B cell (primary cell): ENCODE measurements around the gene MAP3K5. TPM values are rescaled to one million over a fixed set of nuclear protein-coding genes. Genes with fewer than 3 reads are reported as not detected.

Experiments used
- ATAC-seq: fragments of 200-7000 bp; cut with Tn5 transposase; one replicate; pipeline ENCODE4 v1.10.0; 2021; ENCODE audit warnings: low read depth, mild to moderate bottlenecking, moderate number of reproducible peaks, moderate library complexity
- CTCF ChIA-PET: fragments of 350-600 bp; sonication (Branson Sonifier 250); formaldehyde crosslinking; loops from one replicate; lab custom pipeline; 2021; ENCODE audit warnings: antibody characterized with exemption, inconsistent platforms; lab: Charles Lee
- POLR2A ChIA-PET: fragments of 350-600 bp; sonication (Branson Sonifier 250); formaldehyde crosslinking; loops from one replicate; lab custom pipeline; 2021; ENCODE audit warnings: antibody characterized with exemption; lab: Charles Lee
- DNase-seq: peaks from one replicate; pipeline ENCODE4 v3.0.0; 2013
- H2AFZ ChIP-seq: 2 replicates; pipeline ENCODE4 v1.6.1; 2012; ENCODE audit warnings: mild to moderate bottlenecking, low read depth, low read length; ENCODE audit not compliant: insufficient read depth, poor library complexity, severe bottlenecking
- H3K27ac ChIP-seq, 2 donors: 1 replicate in 1 of 2; 2 replicates in 1 of 2; pipeline ENCODE4 v1.5.1; 2012 to 2013; ENCODE audit warnings: low read length in 2 of 2, mild to moderate bottlenecking in 2 of 2, moderate library complexity in 1 of 2
- H3K27me3 ChIP-seq, 4 experiments: fragments of 200-600 bp in 1 of 4; sonication (generic) in 1 of 4; replicated peaks in 1 of 4; 1 replicate in 2 of 4; 2 replicates in 2 of 4; pipeline versions ENCODE4 v1.6.1 to v1.7.0; 2013 to 2016; ENCODE audit warnings: low read length in 3 of 4, mild to moderate bottlenecking in 2 of 4, mixed read lengths in 1 of 4, moderate library complexity in 1 of 4; ENCODE audit not compliant: insufficient read depth in 4 of 4, control insufficient read depth in 3 of 4; ENCODE audit errors: control extremely low read depth in 1 of 4
- H3K36me3 ChIP-seq, 2 experiments: replicated peaks in 1 of 2; 1 replicate in 1 of 2; 2 replicates in 1 of 2; pipeline versions ENCODE4 v1.6.1 to v1.7.1; 2013; ENCODE audit warnings: low read length in 1 of 2; ENCODE audit not compliant: insufficient read depth in 2 of 2, control insufficient read depth in 1 of 2; ENCODE audit errors: control extremely low read depth in 1 of 2, extremely low read depth in 1 of 2
- H3K4me1 ChIP-seq, 2 donors: fragments of 200-600 bp in 1 of 2; sonication (generic) in 1 of 2; 1 replicate in 1 of 2; 2 replicates in 1 of 2; pipeline versions ENCODE4 v1.5.1 to v1.6.1; 2013 to 2017; ENCODE audit warnings: low read length in 2 of 2; ENCODE audit not compliant: control insufficient read depth in 2 of 2, insufficient read depth in 2 of 2
- H3K4me2 ChIP-seq: replicated peaks from 2 replicates; pipeline ENCODE3; 2012; ENCODE audit warnings: mild to moderate bottlenecking, low read depth, low read length; ENCODE audit not compliant: poor library complexity, severe bottlenecking
- H3K4me3 ChIP-seq, 5 experiments: fragments of 200-600 bp in 1 of 5; sonication (generic) in 1 of 5; 1 replicate in 3 of 5; 2 replicates in 2 of 5; pipeline versions ENCODE4 v1.5.1 to v1.7.0; 2011 to 2016; ENCODE audit warnings: low read length in 4 of 5, mild to moderate bottlenecking in 4 of 5, low read depth in 2 of 5, control low read depth in 1 of 5, moderate library complexity in 1 of 5; ENCODE audit not compliant: insufficient read depth in 1 of 5; ENCODE audit errors: control extremely low read depth in 1 of 5, extremely low read depth in 1 of 5
- H3K79me2 ChIP-seq: fragments of 200-600 bp; sonication (generic); one replicate; pipeline ENCODE4 v1.6.0; 2016; ENCODE audit warnings: low read length; ENCODE audit not compliant: control insufficient read depth, insufficient read depth
- H3K9ac ChIP-seq: fragments of 200-600 bp; sonication (generic); 2 replicates; pipeline ENCODE4 v1.6.1; 2017; ENCODE audit warnings: mild to moderate bottlenecking, low read length, moderate library complexity
- H3K9me3 ChIP-seq, 3 donors: one replicate each; pipeline versions ENCODE4 v1.6.1 to v1.7.1; 2013; ENCODE audit warnings: low read length in 2 of 3; ENCODE audit not compliant: control insufficient read depth in 2 of 3, insufficient read depth in 1 of 3; ENCODE audit errors: control extremely low read depth in 1 of 3
- H4K20me1 ChIP-seq: 2 replicates; pipeline ENCODE4 v1.6.0; 2012; ENCODE audit warnings: mild to moderate bottlenecking, low read length; ENCODE audit not compliant: insufficient read depth, control insufficient read depth, poor library complexity, severe bottlenecking
- H3K27ac Mint-ChIP-seq: one replicate; pipeline ENCODE4 v1.8.0; 2021; ENCODE audit warnings: mixed read lengths
- H3K27me3 Mint-ChIP-seq: one replicate; pipeline ENCODE4 v1.8.0; 2021; ENCODE audit warnings: mixed read lengths
- H3K4me1 Mint-ChIP-seq: one replicate; pipeline ENCODE4 v1.8.0; 2021; ENCODE audit warnings: mixed read lengths
- H3K4me3 Mint-ChIP-seq: one replicate; pipeline ENCODE4 v1.8.0; 2021; ENCODE audit warnings: mixed read lengths
- H3K9me3 Mint-ChIP-seq: one replicate; pipeline ENCODE4 v1.8.0; 2022; ENCODE audit warnings: mixed read lengths; ENCODE audit not compliant: insufficient read depth
- EZH2 ChIP-seq: IDR thresholded peaks from 2 replicates; pipeline ENCODE4 v1.6.1; 2012; ENCODE audit warnings: borderline replicate concordance, low read depth, mild to moderate bottlenecking, moderate library complexity, low read length; ENCODE audit not compliant: insufficient read depth, poor library complexity, severe bottlenecking
- WGBS: methylation state at CpG from one replicate; pipeline ENCODE4 v1.1.5; 2013; ENCODE audit warnings: missing lambda C conversion rate; ENCODE audit not compliant: insufficient coverage; 5-methylcytosine and 5-hydroxymethylcytosine counted together
- intact Hi-C: fragments of 100-400 bp; cut with micrococcal nuclease; formaldehyde crosslinking; loops from one replicate; pipeline ENCODE4 v1.10.0; 2022
- polyA plus RNA-seq: library from polyadenylated mRNA; depleted of rRNA; stranded (reverse); fragments of >200 nt; gene quantifications from 2 replicates; pipeline ENCODE4 v1.2.3, GENCODE V29; 2012
- total RNA-seq, 2 donors: library from RNA; stranded (reverse); fragments of 120-200 nt in 1 of 2; gene quantifications; 1 replicate in 1 of 2; 2 replicates in 1 of 2; pipeline versions ENCODE4 v1.2.3 to v1.2.4, GENCODE V29; 2013 to 2022
- TF ChIP-seq, protein P1 (sequence below): fragments of 200-600 bp; IDR thresholded peaks from one replicate; pipeline ENCODE4 v1.8.0; 2022; ENCODE audit warnings: antibody characterized with exemption, mild to moderate bottlenecking

Gene MAP3K5
- total and polyA plus RNA-seq, 2 donors (not counting 1 experiment from before 2014, with no cell fraction given) = 5.7 to 34.1 TPM

DNA sequence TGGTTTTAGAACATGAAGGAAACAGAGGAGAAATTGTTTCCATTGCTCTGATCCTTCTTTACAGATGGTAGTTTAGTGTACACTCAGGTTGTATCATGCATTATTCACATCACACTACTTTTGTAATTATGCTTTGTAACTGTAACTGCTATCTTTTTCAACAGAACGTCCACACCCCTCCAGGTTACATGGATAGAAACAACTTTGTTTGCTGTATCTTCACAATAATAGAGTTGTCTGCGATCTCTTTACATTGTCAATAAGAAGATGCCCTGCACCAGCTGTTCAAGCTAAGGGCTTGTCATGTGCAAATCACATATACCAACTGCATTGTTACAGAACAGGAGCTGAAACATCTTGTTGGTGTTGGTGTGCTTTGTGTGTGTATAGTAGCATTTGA, 174.2 kb downstream of the MAP3K5 start:
- DNase-seq = no peak
- Histone ChIP-seq H3K27me3 (no peaks in the 10 kb centered on the region), H2AFZ (no peak overlapping the region), H3K79me2 (no peaks in the 10 kb centered on the region), H3K27ac (no peak overlapping the region), H3K9ac (no peak overlapping the region), H4K20me1 (no peaks in the 10 kb centered on the region), H3K4me2 (no peak overlapping the region), H3K4me3 (no peak overlapping the region), H3K36me3 (peaks cover 7 to 47% of the 10 kb centered on the region in 2 experiments), H3K4me1 (no peaks in the 10 kb centered on the region), H3K9me3 (no peaks in the 10 kb centered on the region)
- TF ChIP-seq, protein P1, sequence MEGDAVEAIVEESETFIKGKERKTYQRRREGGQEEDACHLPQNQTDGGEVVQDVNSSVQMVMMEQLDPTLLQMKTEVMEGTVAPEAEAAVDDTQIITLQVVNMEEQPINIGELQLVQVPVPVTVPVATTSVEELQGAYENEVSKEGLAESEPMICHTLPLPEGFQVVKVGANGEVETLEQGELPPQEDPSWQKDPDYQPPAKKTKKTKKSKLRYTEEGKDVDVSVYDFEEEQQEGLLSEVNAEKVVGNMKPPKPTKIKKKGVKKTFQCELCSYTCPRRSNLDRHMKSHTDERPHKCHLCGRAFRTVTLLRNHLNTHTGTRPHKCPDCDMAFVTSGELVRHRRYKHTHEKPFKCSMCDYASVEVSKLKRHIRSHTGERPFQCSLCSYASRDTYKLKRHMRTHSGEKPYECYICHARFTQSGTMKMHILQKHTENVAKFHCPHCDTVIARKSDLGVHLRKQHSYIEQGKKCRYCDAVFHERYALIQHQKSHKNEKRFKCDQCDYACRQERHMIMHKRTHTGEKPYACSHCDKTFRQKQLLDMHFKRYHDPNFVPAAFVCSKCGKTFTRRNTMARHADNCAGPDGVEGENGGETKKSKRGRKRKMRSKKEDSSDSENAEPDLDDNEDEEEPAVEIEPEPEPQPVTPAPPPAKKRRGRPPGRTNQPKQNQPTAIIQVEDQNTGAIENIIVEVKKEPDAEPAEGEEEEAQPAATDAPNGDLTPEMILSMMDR = no peak
- no peak for TF ChIP-seq EZH2
- H3K27ac Mint-ChIP-seq = no peak overlapping the region
- WGBS = no CpG with 5 or more reads among the region's 2 CpGs
- no peak for ATAC-seq
- POLR2A ChIA-PET = no interaction called here
- H3K4me3 Mint-ChIP-seq = no peak overlapping the region
- no peaks in the 10 kb centered on the region for H3K9me3 Mint-ChIP-seq
- no peaks in the 10 kb centered on the region for H3K27me3 Mint-ChIP-seq
- intact Hi-C loops = no loop called here
- H3K4me1 Mint-ChIP-seq = no peaks in the 10 kb centered on the region
- CTCF ChIA-PET = interaction anchor here (1.2 kb wide), 2 partner anchors 10 to 26 kb away, joined by 5 read pairs; no protein-coding TSS in a partner anchor

DNA sequence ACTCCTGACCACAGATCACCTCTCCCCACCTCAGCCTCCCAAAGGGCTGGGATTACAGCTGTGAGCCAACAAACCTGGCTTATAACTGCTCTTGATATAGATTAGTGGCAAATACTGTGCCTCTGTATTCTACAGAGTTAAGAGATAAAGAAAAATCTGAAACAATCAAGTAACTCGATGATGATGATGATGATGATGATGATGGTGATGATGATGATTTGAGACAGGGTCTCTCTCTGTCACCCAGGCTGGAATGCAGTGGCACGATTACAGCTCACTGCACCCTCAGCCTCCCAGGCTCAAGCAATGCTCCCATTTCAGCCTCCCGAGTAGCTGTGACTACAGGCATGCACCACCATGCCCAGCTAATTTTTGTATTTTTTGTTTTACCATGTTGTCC, 175.8 kb downstream of the MAP3K5 start:
- Histone ChIP-seq H3K9ac (no peak overlapping the region), H3K27ac (no peak overlapping the region), H2AFZ (no peak overlapping the region), H3K4me2 (no peak overlapping the region), H3K79me2 (no peaks in the 10 kb centered on the region), H3K4me3 (no peak overlapping the region), H3K9me3 (no peaks in the 10 kb centered on the region), H3K4me1 (no peaks in the 10 kb centered on the region), H3K36me3 (peaks cover 10 to 39% of the 10 kb centered on the region in 2 experiments), H4K20me1 (no peaks in the 10 kb centered on the region), H3K27me3 (no peaks in the 10 kb centered on the region)
- intact Hi-C loops = no loop called here
- Mint-ChIP-seq H3K27ac (no peak overlapping the region), H3K27me3 (no peaks in the 10 kb centered on the region), H3K9me3 (no peaks in the 10 kb centered on the region), H3K4me3 (no peak overlapping the region), H3K4me1 (no peaks in the 10 kb centered on the region)
- no peak for ATAC-seq
- WGBS = 96% methylated on average over 3 of the region's 3 CpGs
- no peak for DNase-seq
- POLR2A ChIA-PET = no interaction called here
- CTCF ChIA-PET = interaction anchor here (1.3 kb wide), 1 partner anchor 10 kb away, joined by 8 read pairs; no protein-coding TSS in a partner anchor
- no peak for TF ChIP-seq EZH2
- TF ChIP-seq, protein P1 = no peak
